BLaER1 (cell line): ENCODE measurements around the gene TTC6.

ENCODE experiments used
- H3K27ac ChIP-seq: shearing (Covaris generic); formaldehyde crosslinking; 2 replicates; pipeline ENCODE4 v1.8.1; 2022
- H3K27me3 ChIP-seq: shearing (Covaris generic); formaldehyde crosslinking; 2 replicates; pipeline ENCODE4 v1.8.1; 2022
- H3K36me3 ChIP-seq: shearing (Covaris generic); formaldehyde crosslinking; 2 replicates; pipeline ENCODE4 v1.8.1; 2022
- H3K4me1 ChIP-seq: shearing (Covaris generic); formaldehyde crosslinking; 2 replicates; pipeline ENCODE4 v1.8.1; 2022
- H3K4me2 ChIP-seq: shearing (Covaris generic); formaldehyde crosslinking; 2 replicates; pipeline ENCODE4 v1.8.1; 2022
- H3K4me3 ChIP-seq: shearing (Covaris generic); formaldehyde crosslinking; 2 replicates; pipeline ENCODE4 v1.8.1; 2022
- H3K9ac ChIP-seq: shearing (Covaris generic); formaldehyde crosslinking; 2 replicates; pipeline ENCODE4 v1.8.1; 2022
- H3K9me3 ChIP-seq: shearing (Covaris generic); formaldehyde crosslinking; 2 replicates; pipeline ENCODE4 v1.8.1; 2022
- H4K20me1 ChIP-seq: shearing (Covaris generic); formaldehyde crosslinking; 2 replicates; pipeline ENCODE4 v1.8.1; 2022
- Cebpa-rat ChIP-seq: shearing (Covaris generic); IDR thresholded peaks from 2 replicates; pipeline ENCODE4 v1.8.1; 2022

Gene TTC6

GRCh38 chr14:37597914-37598746 lies 2.7 kb downstream of the TTC6 start:
- Histone ChIP-seq H3K27ac (no peak overlapping the region), H3K9ac (no peak overlapping the region), H3K9me3 (peaks cover 72% of the 10 kb centered on the region), H3K4me2 (no peak overlapping the region), H3K4me1 (no peaks in the 10 kb centered on the region), H3K4me3 (no peak overlapping the region), H3K36me3 (no peaks in the 10 kb centered on the region), H3K27me3 (no peaks in the 10 kb centered on the region), H4K20me1 (no peaks in the 10 kb centered on the region)
- TF ChIP-seq Cebpa-rat, result no peak

- Histone ChIP-seq H3K9ac (no peak overlapping the region), H4K20me1 (no peaks in the 10 kb centered on the region), H3K36me3 (no peaks in the 10 kb centered on the region), H3K27me3 (no peaks in the 10 kb centered on the region), H3K4me2 (no peak overlapping the region), H3K4me1 (no peaks in the 10 kb centered on the region), H3K4me3 (no peak overlapping the region), H3K27ac (no peak overlapping the region), H3K9me3 (peaks cover 66% of the 10 kb centered on the region)
- no peak for TF ChIP-seq Cebpa-rat
Measured at GRCh38 chr14:37598747-37599506, 3.5 kb downstream of the TTC6 start.

GRCh38 chr14:37599507-37600368 lies 4.3 kb downstream of the TTC6 start:
- Histone ChIP-seq H3K27me3 (no peaks in the 10 kb centered on the region), H3K9ac (no peak overlapping the region), H3K4me1 (no peaks in the 10 kb centered on the region), H4K20me1 (no peaks in the 10 kb centered on the region), H3K36me3 (no peaks in the 10 kb centered on the region), H3K9me3 (peaks cover 58% of the 10 kb centered on the region), H3K4me2 (no peak overlapping the region), H3K4me3 (no peak overlapping the region), H3K27ac (no peak overlapping the region)
- TF ChIP-seq Cebpa-rat, result no peak

- no peak for TF ChIP-seq Cebpa-rat
- no peaks in the 10 kb centered on the region for H3K4me1 ChIP-seq
- no peaks in the 10 kb centered on the region for H3K36me3 ChIP-seq
- no peak overlapping the region for H3K4me2 ChIP-seq
- H3K9me3 ChIP-seq, result peaks cover 45% of the 10 kb centered on the region
- H3K9ac ChIP-seq, result no peak overlapping the region
- no peaks in the 10 kb centered on the region for H3K27me3 ChIP-seq
- H3K4me3 ChIP-seq, result no peak overlapping the region
- no peaks in the 10 kb centered on the region for H4K20me1 ChIP-seq
- no peak overlapping the region for H3K27ac ChIP-seq
Measured at GRCh38 chr14:37600880-37601741, 5.7 kb downstream of the TTC6 start.

GRCh38 chr14:37601865-37602264 lies 6.4 kb downstream of the TTC6 start:
- no peaks in the 10 kb centered on the region for H3K36me3 ChIP-seq
- no peak for TF ChIP-seq Cebpa-rat
- H3K4me1 ChIP-seq, result no peaks in the 10 kb centered on the region
- no peak overlapping the region for H3K27ac ChIP-seq
- H4K20me1 ChIP-seq, result no peaks in the 10 kb centered on the region
- no peaks in the 10 kb centered on the region for H3K27me3 ChIP-seq
- H3K4me2 ChIP-seq, result no peak overlapping the region
- peaks cover 41% of the 10 kb centered on the region for H3K9me3 ChIP-seq
- H3K4me3 ChIP-seq, result no peak overlapping the region
- no peak overlapping the region for H3K9ac ChIP-seq

GRCh38 chr14:37602605-37603453 lies 7.4 kb downstream of the TTC6 start:
- H3K27me3 ChIP-seq, result no peaks in the 10 kb centered on the region
- TF ChIP-seq Cebpa-rat, result no peak
- H3K4me3 ChIP-seq, result no peak overlapping the region
- H3K9ac ChIP-seq, result no peak overlapping the region
- H3K27ac ChIP-seq, result no peak overlapping the region
- peaks cover 31% of the 10 kb centered on the region for H3K9me3 ChIP-seq
- H3K36me3 ChIP-seq, result no peaks in the 10 kb centered on the region
- H4K20me1 ChIP-seq, result no peaks in the 10 kb centered on the region
- no peak overlapping the region for H3K4me2 ChIP-seq
- H3K4me1 ChIP-seq, result no peaks in the 10 kb centered on the region

GRCh38 chr14:37603688-37604251 lies 8.3 kb downstream of the TTC6 start:
- no peak overlapping the region for H3K27ac ChIP-seq
- H3K4me1 ChIP-seq, result no peaks in the 10 kb centered on the region
- no peaks in the 10 kb centered on the region for H3K36me3 ChIP-seq
- no peak overlapping the region for H3K4me2 ChIP-seq
- H3K4me3 ChIP-seq, result no peak overlapping the region
- no peaks in the 10 kb centered on the region for H3K27me3 ChIP-seq
- no peak for TF ChIP-seq Cebpa-rat
- no peaks in the 10 kb centered on the region for H4K20me1 ChIP-seq
- H3K9ac ChIP-seq, result no peak overlapping the region
- peaks cover 22% of the 10 kb centered on the region for H3K9me3 ChIP-seq

GRCh38 chr14:37606678-37607077 lies 11.2 kb downstream of the TTC6 start:
- Histone ChIP-seq H4K20me1 (no peaks in the 10 kb centered on the region), H3K9ac (no peak overlapping the region), H3K27ac (no peak overlapping the region), H3K36me3 (no peaks in the 10 kb centered on the region), H3K4me2 (no peak overlapping the region), H3K9me3 (peaks cover 17% of the 10 kb centered on the region), H3K27me3 (no peaks in the 10 kb centered on the region), H3K4me3 (no peak overlapping the region), H3K4me1 (no peaks in the 10 kb centered on the region)
- TF ChIP-seq Cebpa-rat, result no peak
